Cardiac muscle cell (in vitro differentiated cells and primary cell): ENCODE data around the gene ITGB3. TPM values are rescaled to one million over a fixed set of nuclear protein-coding genes. Genes with fewer than 3 reads are reported as not detected.

Experiments used
- DNase-seq, 2 donors: peaks; one replicate each; pipeline versions ENCODE4 v3.0.0 to v3.0.0-alpha.2; 2010 to 2017; ENCODE audit warnings: low read depth in 1 of 2, low spot score in 1 of 2
- H3K27ac ChIP-seq: fragments of 200-600 bp; sonication (generic); 2 replicates; pipeline ENCODE4 v1.5.1; 2016
- H3K27me3 ChIP-seq: fragments of 200-600 bp; sonication (generic); 2 replicates; pipeline ENCODE4 v1.6.0; 2016; ENCODE audit warnings: control low read depth
- H3K36me3 ChIP-seq: fragments of 200-600 bp; sonication (generic); 2 replicates; pipeline ENCODE4 v1.5.1; 2016; ENCODE audit warnings: control low read depth
- H3K4me1 ChIP-seq: fragments of 200-600 bp; sonication (generic); 2 replicates; pipeline ENCODE4 v1.8.1; 2017; ENCODE audit warnings: low read depth, mild to moderate bottlenecking, mixed run types
- H3K4me3 ChIP-seq: fragments of 200-600 bp; sonication (generic); 2 replicates; pipeline ENCODE4 v1.5.1; 2016; ENCODE audit warnings: mild to moderate bottlenecking
- H3K9me3 ChIP-seq: fragments of 200-600 bp; sonication (generic); 2 replicates; pipeline ENCODE4 v1.5.1; 2017; ENCODE audit warnings: low read depth, mild to moderate bottlenecking, control low read depth
- polyA plus RNA-seq: library from polyadenylated mRNA; unstranded; fragments of >200 nt; fragmentation: Nextera tagmentation; extraction: Ambion mirVana; gene quantifications from 2 replicates; pipeline ENCODE4 v1.2.1, GENCODE V29; 2016
- total RNA-seq: library from RNA; depleted of rRNA; stranded (reverse); fragments of >200 nt; gene quantifications from 2 replicates; pipeline ENCODE4 v1.2.3, GENCODE V29; 2016
- TF ChIP-seq, protein P1 (sequence below): IDR thresholded peaks from 2 replicates; pipeline ENCODE4 v1.5.1; 2012; ENCODE audit warnings: low read depth, mild to moderate bottlenecking, low read length

The ITGB3 gene
- total and polyA plus RNA-seq, 2 experiments from 2014 or later: 4.6 to 20.0 TPM

DNA sequence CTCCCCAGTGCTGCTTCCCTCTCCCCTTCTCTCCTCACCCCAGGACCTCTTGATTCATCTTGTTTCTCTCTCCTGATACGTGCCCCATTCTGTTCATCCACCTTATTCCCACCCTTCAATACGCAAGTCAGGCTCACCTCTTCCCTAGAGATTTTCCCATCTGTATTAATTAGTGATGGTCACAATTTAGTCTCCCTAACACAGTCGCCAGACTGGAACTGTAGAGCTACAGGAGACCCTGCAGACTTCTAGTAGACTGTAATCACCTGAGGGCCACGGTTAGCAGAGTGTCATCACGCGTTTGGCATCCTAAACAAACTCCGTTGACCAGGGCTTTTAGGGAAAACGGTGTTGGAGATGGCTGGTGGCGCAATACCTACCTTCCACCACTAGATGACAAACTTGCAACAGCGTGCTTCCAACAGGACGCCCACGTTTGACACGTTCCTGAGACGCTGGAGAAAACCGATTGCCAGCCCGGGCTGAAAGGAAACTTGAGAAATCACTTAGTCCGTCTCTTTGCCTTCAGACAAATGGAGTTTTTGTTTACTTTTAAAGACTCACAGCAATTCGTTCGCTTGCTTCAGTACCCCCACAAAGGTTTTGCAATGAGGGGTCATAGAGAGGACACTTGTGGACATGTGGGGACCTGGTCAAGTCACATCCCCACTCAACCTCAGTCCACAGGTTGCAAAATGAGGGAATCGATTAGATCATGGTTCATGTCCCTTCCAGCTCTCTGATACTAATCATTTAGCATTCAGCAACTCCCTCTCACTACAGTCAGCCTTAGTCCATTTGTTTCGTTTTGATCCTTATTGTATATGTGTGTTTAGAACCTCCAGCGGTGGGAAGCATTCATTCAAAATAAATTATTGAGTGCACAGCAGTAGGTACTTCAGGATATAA lies 23.8 kb upstream of the ITGB3 start:
- Histone ChIP-seq H3K27me3 (no peaks in the 10 kb centered on the region), H3K9me3 (no peaks in the 10 kb centered on the region), H3K4me3 (no peak overlapping the region), H3K36me3 (peaks cover 2% of the 10 kb centered on the region), H3K27ac (peak overlapping the region; percentile 24), H3K4me1 (peaks cover 13% of the 10 kb centered on the region)
- DNase-seq: peak; percentile 90 to 97
- TF ChIP-seq, protein P1, sequence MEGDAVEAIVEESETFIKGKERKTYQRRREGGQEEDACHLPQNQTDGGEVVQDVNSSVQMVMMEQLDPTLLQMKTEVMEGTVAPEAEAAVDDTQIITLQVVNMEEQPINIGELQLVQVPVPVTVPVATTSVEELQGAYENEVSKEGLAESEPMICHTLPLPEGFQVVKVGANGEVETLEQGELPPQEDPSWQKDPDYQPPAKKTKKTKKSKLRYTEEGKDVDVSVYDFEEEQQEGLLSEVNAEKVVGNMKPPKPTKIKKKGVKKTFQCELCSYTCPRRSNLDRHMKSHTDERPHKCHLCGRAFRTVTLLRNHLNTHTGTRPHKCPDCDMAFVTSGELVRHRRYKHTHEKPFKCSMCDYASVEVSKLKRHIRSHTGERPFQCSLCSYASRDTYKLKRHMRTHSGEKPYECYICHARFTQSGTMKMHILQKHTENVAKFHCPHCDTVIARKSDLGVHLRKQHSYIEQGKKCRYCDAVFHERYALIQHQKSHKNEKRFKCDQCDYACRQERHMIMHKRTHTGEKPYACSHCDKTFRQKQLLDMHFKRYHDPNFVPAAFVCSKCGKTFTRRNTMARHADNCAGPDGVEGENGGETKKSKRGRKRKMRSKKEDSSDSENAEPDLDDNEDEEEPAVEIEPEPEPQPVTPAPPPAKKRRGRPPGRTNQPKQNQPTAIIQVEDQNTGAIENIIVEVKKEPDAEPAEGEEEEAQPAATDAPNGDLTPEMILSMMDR: peak; percentile 100

DNA sequence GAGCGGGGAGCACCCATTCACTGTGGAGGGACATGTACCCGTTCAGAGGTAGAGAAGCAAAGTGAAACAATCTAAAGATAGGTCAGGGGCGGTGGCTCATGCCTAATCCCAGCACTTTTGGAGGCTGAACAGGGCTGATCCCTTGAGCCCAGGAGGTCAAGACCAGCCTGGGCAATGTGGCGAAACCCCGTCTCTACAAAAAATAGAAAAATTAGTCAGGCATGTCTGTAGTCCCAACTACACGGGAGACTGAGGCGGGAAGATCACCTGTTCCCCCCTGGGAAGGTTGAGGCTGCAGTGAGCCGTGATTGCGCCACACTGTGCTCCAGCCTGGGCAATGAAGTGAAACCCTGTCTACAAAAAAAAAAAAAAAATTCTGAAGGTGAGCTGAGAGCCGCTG lies 22.8 kb upstream of the ITGB3 start:
- Histone ChIP-seq H3K4me1 (peaks cover 11% of the 10 kb centered on the region), H3K9me3 (no peaks in the 10 kb centered on the region), H3K27me3 (no peaks in the 10 kb centered on the region), H3K4me3 (no peak overlapping the region), H3K27ac (no peak overlapping the region), H3K36me3 (peaks cover 12% of the 10 kb centered on the region)
- DNase-seq: no peak
- TF ChIP-seq, protein P1: no peak

DNA sequence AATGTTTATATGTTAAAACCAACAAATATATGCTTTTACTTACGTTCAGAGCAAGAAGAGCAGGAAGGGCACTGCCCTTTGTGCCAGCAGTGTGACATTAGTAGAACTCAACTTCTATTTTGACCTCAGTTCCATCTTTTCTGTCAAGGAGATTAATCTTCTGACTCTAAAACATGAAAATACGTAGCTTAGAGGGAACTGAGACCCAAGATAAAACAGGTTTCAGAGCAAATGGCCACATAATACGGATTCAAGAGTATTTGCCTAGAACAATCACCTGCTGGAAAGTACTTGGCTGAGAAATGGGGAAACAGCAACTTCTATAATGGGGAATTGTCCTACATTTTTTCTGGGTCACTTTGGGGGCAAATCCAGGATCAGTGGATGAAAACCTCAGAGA lies 22.3 kb upstream of the ITGB3 start:
- DNase-seq: no peak
- no peaks in the 10 kb centered on the region for H3K9me3 ChIP-seq
- H3K36me3 ChIP-seq: peaks cover 13% of the 10 kb centered on the region
- H3K27ac ChIP-seq: no peak overlapping the region
- TF ChIP-seq, protein P1: no peak
- no peaks in the 10 kb centered on the region for H3K27me3 ChIP-seq
- H3K4me3 ChIP-seq: no peak overlapping the region
- peaks cover 11% of the 10 kb centered on the region for H3K4me1 ChIP-seq

DNA sequence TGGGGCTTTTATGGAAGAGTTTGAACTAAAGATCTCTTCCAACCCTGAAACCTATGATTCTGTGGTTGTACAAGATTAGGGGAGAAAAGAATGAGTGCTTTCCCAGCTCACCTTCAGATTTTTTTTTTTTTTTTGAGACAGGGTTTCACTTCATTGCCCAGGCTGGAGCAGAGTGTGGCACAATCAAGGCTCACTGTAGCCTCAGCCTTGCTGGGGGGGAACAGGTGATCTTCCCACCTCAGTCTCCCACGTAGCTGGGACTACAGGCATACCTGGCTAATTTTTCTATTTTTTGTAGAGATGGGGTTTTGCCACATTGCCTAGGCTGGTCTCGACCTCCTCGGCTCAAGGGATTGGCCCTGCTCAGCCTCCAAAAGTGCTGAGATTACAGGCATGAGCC lies 21.8 kb upstream of the ITGB3 start:
- no peak for DNase-seq
- TF ChIP-seq, protein P1: no peak
- peaks cover 11% of the 10 kb centered on the region for H3K4me1 ChIP-seq
- no peaks in the 10 kb centered on the region for H3K27me3 ChIP-seq
- H3K27ac ChIP-seq: no peak overlapping the region
- no peaks in the 10 kb centered on the region for H3K9me3 ChIP-seq
- peaks cover 13% of the 10 kb centered on the region for H3K36me3 ChIP-seq
- no peak overlapping the region for H3K4me3 ChIP-seq

DNA sequence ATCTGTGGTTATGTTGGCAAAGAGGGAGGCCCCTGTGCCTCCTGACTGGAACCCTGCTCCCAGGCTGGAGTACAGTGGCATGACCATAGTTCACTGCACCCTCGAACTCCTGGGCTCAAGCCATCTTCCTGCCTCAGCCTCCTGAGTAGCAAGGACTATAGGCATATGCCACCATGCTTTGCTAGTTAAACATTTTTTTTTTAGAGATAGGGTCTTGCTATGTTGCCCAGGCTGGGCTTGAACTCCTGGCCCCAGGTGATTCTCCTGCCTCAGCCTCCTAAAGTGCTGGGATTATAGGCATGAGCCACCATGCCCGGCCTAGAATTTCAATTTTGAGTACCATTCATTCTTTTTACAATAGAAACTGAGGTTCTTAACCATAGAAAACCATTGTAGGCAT lies 21.2 kb upstream of the ITGB3 start:
- Histone ChIP-seq H3K4me3 (no peak overlapping the region), H3K36me3 (peaks cover 13% of the 10 kb centered on the region), H3K27ac (no peak overlapping the region), H3K4me1 (peaks cover 11% of the 10 kb centered on the region), H3K9me3 (no peaks in the 10 kb centered on the region), H3K27me3 (no peaks in the 10 kb centered on the region)
- TF ChIP-seq, protein P1: no peak
- no peak for DNase-seq
